ENCODE data around the gene FXR2.
"Not testable (repeated sequence)": the region's sequence is repeated elsewhere in the genome, so short reads cannot be mapped to it uniquely, and the experiment has no call there.

Gene FXR2

DNA sequence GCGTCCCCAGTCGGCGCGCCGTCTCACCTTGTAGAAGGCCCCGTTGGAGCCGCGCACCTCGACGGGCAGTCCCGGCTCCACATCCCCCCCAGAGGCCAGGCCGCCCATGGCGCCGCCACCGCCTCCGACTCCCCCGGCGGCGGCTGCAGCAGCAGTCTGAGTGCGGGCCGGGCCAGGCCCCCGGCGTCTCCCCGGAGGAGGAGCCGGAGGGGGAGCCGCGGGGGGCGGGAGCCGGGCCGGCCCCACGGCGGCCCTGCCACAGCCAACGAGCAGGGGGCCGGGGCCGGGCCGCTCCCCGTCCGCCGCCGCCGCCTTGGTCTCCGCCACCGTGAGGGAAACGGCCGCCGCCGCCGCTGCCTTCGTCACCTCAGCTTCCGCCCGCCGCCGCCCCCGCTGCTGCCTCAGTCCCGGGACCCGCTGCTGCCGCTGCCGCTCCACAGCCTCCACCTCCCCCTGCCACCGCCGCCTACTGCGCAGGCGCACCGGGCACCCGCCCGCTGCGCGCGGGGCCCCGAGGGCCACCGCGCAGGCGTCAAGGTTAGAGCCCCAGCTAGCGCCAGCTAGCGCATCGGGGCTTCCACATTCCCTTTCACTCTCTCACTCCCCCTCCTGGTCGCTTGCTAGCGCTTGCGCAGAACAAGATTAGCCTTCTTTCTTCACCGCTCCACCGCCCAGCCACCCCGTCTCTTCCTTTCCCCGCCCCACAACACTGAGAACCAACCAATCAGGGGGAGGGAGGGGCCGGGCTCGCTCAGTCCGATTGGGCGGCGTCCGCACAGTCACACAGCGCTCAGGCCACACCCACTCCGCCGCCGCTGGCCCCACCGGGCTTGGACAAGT, at the start of gene FXR2:
Gene FXR2, minus strand, starts transcription at position 473 of the 840 bp plus-strand sequence. Its CDS starts 365 bp downstream, at position 108.
- peak; percentile 99 for DNase-seq

DNA sequence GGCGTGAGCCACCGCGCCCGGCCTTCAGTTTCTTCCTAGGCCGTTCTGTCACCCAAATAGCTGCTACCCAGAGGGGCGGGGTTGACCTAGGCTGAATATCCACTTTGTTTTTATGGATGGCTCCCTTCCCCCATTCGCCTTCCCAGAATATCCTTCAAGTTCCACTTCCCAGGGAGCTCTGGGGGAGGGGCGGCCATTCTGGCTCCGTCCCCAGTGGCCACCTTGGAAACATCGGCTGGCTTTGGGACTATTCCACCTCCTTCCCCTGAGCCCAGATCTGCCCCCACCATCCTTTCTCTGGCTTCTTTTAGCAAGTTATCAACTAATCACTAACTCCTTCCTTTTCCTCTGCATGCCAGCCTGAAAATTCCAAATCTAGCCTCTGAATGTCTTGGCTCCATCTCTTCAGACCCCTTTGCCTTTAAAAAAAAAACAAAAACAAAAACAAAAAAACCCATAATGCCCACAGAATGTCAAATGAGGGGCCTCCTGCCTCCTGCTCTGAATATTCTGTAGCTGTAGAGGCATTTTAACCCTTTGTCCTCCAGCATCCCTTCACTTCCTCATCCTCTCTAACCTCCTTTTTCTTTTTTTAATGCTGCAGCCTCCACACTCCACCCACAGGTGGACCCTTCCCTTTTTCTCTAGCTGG, 42.4 kb upstream of the FXR2 start:
- DNase-seq: no peak

DNA sequence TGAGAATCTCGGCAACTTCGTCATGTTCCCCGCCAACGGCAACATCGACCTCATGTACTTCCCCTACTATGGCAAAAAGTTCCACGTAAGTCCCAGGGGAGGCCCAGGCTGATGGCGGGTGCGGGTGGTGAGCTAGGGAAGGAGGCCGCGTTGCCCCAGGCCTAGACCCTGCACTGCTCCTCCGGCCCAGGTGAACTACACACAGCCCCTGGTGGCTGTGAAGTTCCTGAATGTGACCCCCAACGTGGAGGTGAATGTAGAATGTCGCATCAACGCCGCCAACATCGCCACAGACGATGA, 40.8 kb upstream of the FXR2 start:
- no peak for DNase-seq

DNA sequence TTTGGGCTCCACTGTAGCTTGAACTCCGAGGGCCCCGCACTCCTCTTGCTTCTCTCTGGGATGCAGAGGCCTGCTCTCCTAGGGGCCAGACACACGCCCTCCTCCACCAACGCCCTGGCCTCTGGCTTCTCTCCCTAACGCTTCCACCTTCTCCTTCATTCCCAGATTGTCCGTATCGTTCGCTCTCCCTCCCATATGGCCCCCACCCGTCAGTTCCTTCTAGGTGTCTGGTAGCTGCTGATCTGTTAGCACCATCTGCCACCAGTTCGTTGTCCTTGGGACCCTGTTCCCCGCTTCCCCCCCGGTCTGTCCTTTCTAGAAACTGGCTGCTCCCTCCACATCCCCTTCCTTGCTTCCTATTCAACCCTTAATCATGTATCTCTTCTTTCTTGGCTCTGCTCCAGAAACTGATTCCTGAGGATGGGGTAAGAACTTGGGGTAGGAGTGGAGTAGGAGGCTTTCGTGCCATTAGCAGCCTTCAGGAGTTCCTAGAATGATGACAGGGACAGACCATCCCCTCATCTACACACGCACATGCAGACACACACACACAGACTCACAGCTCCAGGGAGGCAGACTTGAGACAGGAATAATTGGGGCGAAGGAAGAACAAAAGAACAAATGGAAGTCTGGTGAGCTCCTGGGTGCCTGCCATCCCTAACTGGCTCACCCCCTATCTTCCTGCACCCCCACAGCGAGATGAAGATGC, 40.3 kb upstream of the FXR2 start:
- no peak for DNase-seq

DNA sequence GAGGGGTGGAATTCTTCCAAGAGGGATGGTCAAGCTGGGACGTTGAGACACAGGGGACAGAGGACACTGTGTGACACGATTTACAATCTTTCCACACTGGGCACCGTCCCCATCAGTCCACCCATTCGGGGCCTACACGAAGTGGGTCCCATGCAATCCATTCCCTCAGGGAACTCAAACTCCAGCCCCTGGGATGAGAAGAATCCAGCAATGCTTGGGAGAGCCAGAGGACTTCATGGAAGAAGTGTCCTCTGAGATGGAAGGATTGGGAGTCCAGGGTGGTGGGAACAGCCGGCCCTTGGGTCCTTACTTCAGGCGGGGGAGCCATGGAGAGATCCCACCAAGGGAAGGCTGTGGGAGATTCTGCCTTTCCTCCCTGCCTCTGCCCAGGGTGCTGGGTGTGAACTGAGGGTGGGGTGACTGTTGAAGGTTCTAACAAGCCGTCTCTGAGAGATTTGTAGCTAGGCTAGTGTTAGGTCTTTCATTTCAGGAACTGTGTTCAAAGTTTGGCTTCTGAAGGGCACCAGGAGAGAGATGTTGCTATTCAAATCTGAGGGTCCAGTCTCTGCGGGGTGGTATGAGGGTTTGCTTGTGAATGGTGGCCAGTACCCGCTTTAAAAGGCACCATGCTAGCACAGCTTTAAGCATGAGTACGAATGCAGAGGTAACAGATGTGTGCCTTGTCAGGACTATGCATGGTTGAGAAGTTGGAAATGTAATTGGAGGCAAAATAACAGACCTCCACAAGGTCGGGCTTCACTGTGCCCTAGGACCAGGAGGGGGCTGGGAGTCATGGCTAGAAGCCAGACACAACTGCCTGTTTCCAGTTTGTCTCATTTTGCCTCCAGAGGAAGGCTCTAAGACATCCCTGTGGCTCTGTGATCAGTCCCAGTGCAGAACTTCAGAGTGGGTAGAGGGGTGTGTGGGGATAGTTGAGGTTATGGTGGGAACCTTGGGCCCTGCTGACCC, 38.0 kb upstream of the FXR2 start:
- DNase-seq: no peak

DNA sequence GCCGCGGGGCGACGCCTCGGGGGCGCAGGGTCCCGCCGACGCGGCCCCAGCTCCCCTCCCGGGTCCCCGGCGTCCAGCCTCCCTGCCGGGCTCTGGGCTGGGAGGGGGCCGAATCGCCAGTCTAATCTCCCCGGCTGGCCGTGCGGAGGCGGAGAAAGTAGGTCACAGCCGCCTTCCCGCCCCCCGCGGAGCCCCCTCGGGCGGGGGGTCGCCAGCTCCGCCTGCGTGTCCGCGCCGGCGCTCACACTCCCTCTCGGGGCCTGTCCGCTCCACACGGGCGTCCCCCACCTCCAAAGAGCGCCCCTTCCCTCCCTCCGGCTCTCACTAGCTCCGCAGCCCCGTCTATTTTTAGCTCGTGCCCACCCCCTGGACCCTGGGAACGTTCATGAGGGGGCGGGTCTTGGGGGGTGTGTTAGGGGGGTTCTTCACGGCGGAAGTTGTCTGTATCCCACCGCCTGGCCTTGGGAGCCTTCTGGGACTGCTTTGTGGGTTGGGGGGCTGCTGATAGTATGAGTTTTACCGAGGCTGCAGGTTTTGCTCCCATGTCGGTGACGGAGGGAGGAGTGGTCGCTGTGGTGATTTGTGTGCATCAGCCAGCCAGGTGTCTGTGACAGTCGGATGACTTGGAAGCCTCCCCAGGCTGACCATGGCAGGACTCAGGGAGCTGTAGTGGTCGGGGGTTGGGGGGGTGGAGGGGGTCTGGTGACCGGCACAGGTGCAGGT, 37.1 kb upstream of the FXR2 start:
- no peak for DNase-seq

DNA sequence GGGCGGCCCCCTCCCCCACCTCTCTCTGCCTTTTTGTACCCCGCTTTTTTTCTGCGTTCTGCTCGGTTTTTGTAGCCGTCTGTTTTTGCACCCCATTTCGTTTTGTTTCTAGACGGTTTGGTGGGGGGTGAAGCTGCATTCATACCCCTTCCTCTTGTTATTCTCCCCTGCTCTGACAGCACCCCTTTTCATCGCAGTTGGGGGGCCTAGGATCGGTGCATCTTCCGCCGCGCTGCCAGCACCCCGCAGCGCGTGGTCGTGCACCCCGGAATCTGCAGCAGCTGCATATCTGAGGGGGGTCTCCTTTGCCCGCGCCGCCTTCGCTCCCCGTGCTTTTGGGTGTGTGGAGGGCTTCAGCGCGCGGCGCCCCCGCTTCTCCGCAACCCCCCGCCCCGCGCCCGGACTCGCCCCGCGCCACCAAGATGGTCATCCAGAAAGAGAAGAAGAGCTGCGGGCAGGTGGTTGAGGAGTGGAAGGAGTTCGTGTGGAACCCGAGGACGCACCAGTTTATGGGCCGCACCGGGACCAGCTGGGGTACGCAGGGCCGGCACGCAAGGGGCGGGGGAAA, 36.5 kb upstream of the FXR2 start:
- DNase-seq: no peak

DNA sequence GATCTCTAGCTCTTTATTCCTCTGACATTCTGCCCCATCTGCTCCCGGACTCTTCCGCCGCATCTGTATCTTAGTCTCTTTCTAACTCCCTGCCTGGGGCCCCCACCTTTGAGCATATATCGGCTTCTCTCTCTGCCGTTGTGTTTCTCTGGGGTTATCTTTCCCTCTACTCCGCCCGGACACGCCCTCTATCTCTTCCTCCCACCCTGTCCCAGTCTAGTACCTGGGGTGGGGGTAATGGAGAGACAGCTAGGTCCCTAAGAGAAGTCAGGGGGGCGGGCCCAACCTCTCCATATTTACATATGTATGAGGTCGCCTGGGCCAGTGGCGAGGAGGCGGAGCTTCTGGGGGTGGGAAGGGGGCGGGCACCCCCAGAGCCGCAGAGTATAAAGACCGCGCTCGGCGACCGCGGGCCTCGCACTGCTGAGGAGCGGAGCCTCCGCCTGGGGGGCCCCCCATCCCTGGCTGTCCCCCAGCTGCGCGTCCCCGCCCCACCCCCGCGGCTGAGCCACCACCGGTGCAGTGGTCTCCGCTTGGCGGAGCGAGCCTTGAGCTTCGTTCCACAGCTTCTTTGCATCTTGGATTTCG, 35.9 kb upstream of the FXR2 start, which contains the start of gene ATP1B2:
Gene ATP1B2, plus strand, starts transcription at position 418 of the 588 bp plus-strand sequence. CDS start 593 bp downstream, outside the sequence.
- peak; percentile 70 to 84 (median 72) for DNase-seq

DNA sequence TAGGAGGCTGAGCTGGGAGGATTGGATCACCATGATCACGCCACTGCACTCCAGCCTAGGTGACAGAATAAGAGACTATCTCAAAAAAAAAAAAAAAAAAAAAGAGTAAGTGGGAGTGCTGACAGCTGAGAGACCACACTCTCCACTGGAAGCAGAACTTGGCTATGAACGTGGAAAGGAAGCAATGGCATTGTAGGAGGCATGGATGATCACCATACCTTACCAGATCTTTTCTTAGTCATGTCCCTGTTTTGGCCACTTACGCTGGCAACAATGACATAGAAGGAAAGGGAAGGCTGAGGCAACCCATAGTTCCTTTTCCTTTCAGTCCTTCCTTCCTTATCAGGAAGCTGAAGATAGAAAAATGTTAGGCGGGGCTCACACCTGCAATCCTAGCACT, 32.3 kb upstream of the FXR2 start:
- DNase-seq: peak; percentile 59 to 72 (median 68)

DNA sequence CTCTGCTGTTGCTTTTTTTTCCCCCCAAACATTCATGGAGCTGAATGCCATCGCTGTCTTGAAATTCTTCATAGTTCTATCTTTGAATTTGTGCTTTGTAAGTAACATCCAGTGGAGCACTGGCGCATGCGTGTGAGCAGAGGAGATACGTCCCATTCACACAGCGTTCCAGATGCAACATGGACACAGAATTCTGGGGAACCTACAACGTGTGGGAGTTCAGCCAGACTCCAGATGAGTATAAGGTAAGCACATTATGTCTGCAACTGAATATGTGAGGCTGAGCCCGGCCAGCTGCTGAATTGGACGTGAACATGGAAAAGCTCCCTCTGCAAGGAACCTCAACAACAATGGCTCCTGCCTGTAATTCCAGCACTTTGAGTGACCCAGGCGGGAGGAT, 31.8 kb upstream of the FXR2 start:
- no peak for DNase-seq

DNA sequence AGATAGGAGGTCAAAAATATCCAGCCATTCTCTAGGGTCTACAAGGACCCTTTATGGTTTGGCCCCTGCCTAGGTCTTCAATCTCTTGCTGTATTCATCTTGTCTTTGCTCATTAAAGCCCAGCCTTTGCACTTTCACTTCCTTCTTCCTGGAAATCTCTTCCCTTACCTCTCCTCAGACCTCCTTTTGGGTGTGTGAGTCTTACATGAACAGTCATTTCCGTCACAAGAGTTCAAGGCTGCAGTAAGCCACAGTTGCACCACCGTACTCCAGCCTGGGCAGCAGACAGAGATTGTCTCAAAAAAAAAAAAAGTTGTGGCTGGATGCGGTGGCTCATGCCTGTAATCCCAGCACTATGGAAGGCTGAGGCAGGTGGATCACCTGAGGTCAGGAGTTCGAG, 30.1 kb upstream of the FXR2 start:
- peak; percentile 59 to 85 (median 77) for DNase-seq

DNA sequence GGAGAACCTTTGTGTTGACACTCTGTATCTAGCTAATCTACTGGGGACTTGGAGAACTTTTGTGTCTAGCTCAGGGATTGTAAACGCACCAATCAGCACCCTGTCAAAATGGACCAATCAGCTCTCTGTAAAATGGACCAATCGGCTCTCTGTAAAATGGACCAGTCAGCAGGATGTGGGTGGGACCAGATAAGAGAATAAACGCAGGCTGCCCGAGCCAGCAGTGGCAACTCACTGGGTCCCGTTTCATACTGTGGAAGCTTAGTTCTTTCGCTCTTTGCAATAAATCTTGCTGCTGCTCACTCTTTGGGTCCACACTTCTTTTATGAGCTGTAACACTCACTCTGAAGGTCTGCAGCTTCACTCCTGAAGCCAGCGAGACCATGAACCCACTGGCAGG, 26.9 kb upstream of the FXR2 start:
- DNase-seq: not testable (repeated sequence)

DNA sequence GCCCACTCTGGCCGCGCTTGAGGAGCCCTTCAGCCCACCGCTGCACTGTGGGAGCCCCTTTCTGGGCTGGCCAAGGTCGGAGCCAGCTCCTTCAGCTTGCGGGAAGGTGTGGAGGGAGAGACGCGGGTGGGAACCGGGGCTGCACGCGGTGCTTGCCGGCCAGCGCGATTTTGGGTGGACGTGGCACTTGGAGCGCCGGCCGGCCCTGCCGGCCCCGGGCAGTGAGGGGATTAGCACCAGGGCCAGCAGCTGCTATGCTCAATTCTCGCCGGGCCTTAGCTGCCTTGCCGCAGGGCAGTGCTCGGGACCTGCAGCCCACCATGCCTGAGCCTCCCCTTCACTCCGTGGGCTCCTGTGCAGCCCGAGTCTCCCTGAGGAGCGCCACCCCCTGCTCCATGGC, 26.1 kb upstream of the FXR2 start:
- no peak for DNase-seq

DNA sequence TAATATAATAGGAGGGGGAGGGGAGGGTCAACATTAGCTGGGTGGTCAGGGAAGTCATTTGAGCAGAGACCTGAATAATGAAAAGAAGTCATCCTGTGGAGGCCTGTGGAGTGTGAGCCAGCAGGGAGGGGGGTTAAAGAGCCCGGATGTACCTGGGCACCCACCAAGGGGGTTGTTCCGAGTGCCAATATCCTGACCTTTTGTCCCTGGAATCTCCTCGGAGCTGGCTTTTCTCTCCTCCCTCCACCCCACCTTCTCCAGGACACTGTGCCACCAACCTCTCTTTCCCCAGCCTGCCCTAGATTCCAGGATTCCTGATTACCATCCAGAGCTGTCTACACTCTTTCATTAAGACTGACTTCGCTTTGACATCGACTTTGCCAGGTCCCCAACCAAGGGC, 21.5 kb upstream of the FXR2 start:
- no peak for DNase-seq

DNA sequence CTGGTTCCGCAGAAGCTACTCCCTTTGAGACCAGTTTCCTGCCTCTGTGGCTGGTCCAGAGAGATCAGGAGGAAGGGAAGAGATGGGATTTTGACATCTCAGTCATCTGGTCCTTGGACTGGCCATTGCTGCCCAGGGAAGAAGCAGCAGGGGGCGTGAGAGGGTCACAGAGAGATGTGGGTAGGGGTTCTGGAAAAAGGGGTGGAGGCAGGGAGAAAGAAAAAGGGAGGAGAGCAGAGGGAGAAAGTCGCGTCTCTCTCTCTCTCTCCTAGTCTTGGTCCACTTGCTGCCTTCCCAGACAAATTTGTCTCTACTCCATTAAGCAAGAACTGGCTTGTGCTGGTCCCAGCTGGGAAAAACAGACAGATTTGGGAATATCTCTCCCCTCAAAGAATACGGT, 19.7 kb upstream of the FXR2 start:
- peak; percentile 41 to 65 (median 53) for DNase-seq

DNA sequence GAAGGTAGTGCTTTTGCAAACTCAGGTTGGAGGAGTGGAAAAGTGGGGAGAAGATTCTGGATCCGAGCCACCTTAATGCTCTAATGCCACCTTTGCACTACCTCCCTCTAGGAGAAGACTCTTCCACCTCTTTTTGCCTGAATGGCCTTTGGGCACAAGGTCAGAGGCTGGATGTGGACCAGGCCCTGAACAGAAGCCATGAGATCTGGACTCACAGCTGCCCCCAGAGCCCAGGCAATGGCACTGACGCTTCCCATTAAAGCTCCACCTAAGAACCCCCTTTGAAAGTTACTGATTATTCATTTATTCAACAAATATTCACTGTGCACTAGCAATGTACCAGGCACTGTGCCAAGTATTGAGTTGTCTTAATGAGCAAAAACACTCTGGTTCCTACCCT, 18.4 kb upstream of the FXR2 start:
- no peak for DNase-seq

DNA sequence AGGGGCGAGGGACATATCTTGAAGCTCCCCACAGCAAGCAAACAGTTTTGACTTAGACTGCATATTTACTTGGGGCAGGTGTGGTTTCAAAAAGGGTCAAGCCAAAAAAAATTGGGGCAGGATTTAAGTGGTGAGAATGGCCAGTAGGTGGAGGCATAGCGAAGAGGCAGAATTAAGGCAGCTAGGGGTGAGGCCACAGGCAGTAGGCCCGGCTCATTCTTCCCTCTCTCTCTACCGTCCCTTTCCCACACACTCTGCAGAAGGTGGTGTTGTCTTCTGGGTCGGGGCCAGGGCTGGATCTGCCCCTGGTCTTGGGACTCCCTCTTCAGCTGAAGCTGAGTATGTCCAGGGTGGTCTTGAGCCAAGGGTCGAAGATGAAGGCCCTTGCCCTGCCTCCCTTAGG, 17.8 kb upstream of the FXR2 start:
- peak; percentile 75 to 80 (median 75) for DNase-seq

DNA sequence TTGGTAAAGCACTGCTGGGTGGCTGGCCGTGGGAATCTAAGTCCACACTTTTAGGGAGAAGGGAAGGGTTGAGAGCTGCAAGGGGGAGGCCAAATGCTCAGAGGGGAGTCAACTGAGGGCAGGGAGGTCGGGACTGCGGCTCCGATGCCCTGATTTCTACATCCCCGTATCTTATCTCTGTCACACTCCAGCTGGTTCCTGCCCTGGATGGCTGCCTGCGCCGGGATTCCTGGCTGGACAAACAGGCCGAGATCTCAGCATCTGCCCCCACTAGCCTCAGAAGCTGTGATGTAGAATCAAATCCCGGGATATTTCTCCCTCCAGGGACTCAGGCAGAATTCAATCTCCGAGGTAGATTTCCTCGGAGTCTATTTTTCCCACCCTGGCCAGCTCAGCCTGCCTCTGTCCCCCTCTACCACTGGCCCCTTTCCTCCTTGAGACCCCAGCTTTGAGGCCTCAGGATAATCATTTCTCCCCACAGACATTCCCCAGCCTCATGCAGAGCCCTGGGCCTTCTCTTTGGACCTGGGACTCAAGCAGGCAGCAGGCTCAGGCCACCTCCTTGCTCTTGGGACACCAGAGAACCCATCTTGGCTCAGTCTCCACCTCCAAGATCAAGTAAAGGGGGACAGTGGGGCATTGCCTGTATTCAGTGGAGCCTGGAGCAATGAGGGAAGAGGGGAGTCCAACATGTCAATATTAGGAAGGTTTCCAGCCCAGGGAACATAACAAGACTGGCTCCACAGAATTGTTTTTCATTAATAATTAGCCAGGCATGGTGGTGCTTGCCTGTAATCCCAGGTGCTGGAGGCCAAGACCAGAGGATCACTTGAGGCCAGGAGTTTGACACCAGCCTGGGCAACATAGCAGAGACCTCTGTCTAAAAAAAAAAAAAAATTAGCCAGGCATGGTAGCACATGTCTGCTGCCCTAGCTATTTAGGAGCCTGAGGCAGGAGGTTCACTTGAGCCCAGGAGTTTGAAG, 17.0 kb upstream of the FXR2 start:
- no peak for DNase-seq

DNA sequence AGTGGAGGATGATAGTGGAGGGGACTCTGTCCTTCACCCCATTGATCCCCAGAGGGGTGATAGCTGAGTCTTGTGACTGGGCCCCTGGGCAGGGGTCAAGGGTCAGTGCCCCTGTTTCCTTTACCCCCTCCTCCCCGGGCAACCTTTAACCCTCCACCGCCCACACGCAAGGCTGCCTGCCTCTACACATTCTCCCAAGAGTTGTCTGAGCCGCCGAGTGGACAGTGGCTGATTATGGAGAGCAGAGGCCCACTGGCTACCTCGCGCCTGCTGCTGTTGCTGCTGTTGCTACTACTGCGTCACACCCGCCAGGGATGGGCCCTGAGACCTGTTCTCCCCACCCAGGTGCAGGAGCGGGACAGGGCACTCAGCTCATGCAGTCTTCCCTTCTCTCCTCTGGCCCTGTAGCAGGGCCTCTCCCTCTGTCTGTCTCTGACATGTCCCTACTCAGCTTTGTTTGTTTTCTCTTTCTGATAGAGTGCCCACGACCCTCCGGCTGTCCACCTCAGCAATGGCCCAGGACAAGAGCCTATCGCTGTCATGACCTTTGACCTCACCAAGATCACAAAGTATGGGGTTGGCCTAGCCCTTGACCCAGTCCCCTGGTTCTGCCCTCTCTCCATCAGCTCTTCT, 15.4 kb upstream of the FXR2 start, which contains the start of gene SHBG:
Gene SHBG, plus strand, starts transcription at position 197 of the 633 bp plus-strand sequence. Its CDS starts 38 bp downstream, at position 235.
- no peak for DNase-seq
